Fibroblast of skin of back (primary cell): ENCODE measurements around the gene TEX13B. TPM values are rescaled to one million over a fixed set of nuclear protein-coding genes. Genes with fewer than 3 reads are reported as not detected.
A peak's percentile ranks its signal among the peaks of the same experiment; 100 is the strongest.
"Not testable (repeated sequence)": the region's sequence is repeated elsewhere in the genome, so short reads cannot be mapped to it uniquely, and the experiment has no call there.

ENCODE experiments used
- DNase-seq: peaks from one replicate; pipeline ENCODE4 v3.0.0-alpha.2; 2013
- polyA plus RNA-seq, 2 experiments: library from polyadenylated mRNA; unstranded; fragments of 120-200 nt; gene quantifications; one replicate each; pipeline ENCODE4 v1.2.1, GENCODE V29; 2013; ENCODE audit not compliant: insufficient read length in 2 of 2

Gene TEX13B
- polyA plus RNA-seq (2013, experiment 1 of 2; ENCODE audit: insufficient read length), result not detected
- not detected for polyA plus RNA-seq (2013, experiment 2 of 2; ENCODE audit: insufficient read length)

- no peak for DNase-seq
These were observed at the start of gene TEX13B for GRCh38 chrX:107982356-107982755. TSS of gene TEX13B (minus strand) at chrX:107982370. CDS start at chrX:107982127, 243 bp downstream.

GRCh38 chrX:108029928-108030711 lies 48.0 kb upstream of the TEX13B start:
- no peak for DNase-seq

GRCh38 chrX:108028854-108029253 lies 46.7 kb upstream of the TEX13B start:
- DNase-seq, result no peak

GRCh38 chrX:108025954-108026600 lies 43.9 kb upstream of the TEX13B start:
- DNase-seq, result no peak

GRCh38 chrX:108025376-108025775 lies 43.2 kb upstream of the TEX13B start:
- DNase-seq, result no peak

GRCh38 chrX:108022491-108023089 lies 40.4 kb upstream of the TEX13B start:
- DNase-seq, result peak; percentile 9

- no peak for DNase-seq
These were observed 38.5 kb upstream of the TEX13B start for GRCh38 chrX:108020631-108021030.

- no peak for DNase-seq
These were observed 37.3 kb upstream of the TEX13B start for GRCh38 chrX:108019382-108019875.

- no peak for DNase-seq
These were observed 36.6 kb upstream of the TEX13B start for GRCh38 chrX:108018656-108019381.

GRCh38 chrX:108001218-108001814 lies 19.1 kb upstream of the TEX13B start:
- DNase-seq, result peak; percentile 24

GRCh38 chrX:108000751-108001150 lies 18.6 kb upstream of the TEX13B start:
- no peak for DNase-seq

- DNase-seq, result no peak
These were observed 14.0 kb upstream of the TEX13B start for GRCh38 chrX:107996124-107996523.

- DNase-seq, result no peak
These were observed 2.9 kb upstream of the TEX13B start for GRCh38 chrX:107985033-107985432.

GRCh38 chrX:107979534-107979933 lies 2.6 kb downstream of the TEX13B start:
- DNase-seq, result no peak

- DNase-seq, result peak; percentile 7
These were observed 3.4 kb downstream of the TEX13B start for GRCh38 chrX:107978707-107979307.

GRCh38 chrX:107978071-107978470 lies 4.1 kb downstream of the TEX13B start:
- DNase-seq, result no peak

- DNase-seq, result no peak
These were observed 10.5 kb downstream of the TEX13B start for GRCh38 chrX:107971636-107972035.

GRCh38 chrX:107970073-107970472 lies 12.1 kb downstream of the TEX13B start:
- no peak for DNase-seq

GRCh38 chrX:107968623-107969022 lies 13.5 kb downstream of the TEX13B start:
- no peak for DNase-seq

GRCh38 chrX:107955337-107955736 lies 26.8 kb downstream of the TEX13B start:
- not testable (repeated sequence) for DNase-seq

GRCh38 chrX:107940095-107940494 lies 42.1 kb downstream of the TEX13B start:
- no peak for DNase-seq

GRCh38 chrX:107936434-107936730 lies 45.8 kb downstream of the TEX13B start:
- no peak for DNase-seq
